ENCODE measurements around the gene YTHDC1. TPM values are rescaled to one million over a fixed set of nuclear protein-coding genes. Genes with fewer than 3 reads are reported as not detected.
A peak's percentile ranks its signal among the peaks of the same experiment; 100 is the strongest.
"Not testable (repeated sequence)": the region's sequence is repeated elsewhere in the genome, so short reads cannot be mapped to it uniquely, and the experiment has no call there.

YTHDC1 gene
- total RNA-seq (100 to 1,000 TPM; 231 to 258 TPM), total RNA-seq (243 reads per million in 2 donors)

DNA sequence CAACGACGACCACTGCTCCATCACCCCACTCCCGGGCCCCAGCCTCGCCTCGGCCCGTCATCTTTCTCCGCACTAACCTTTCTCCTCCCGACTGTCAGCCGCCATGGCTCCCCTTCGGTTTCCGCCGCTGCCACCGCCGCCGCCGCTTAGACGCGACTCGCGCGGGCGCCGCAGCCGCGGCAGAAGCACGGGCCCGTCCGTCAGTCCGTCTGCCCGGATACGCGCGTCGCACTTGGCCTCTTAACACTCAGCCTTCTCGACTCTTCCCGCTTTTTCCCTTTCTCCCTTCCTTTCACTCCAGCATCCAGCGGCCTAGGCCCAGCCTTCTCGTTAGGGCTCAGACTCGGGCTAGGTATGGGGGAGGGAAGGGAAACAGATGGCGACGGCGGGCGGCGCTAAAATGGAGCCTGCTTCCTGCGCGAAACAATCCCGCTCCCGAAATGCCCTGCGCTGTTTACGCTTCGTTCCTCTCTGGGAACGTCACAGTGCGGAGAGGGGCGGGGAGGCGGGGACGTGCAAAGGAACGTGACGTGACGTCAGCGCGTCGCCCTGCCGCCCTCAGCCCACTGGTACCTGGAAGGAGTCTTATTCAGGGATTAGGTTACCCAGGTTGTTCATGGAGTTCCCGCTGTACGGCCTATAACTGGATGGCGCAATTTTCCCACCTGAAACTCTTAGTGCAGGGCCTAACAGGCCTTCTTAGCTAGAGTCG is at the start of gene YTHDC1:
Gene YTHDC1 (minus strand): TSS at position 442 of the 712 bp plus-strand sequence. CDS start 337 bp downstream, at position 105.
- peak; percentile 87 to 90 (median 90) for DNase-seq
- Mint-ChIP-seq H3K27me3 (peaks cover 7% of the 10 kb centered on the region), H3K4me3 (peak within 1 kb of the TSS; percentile 99), H3K36me3 (ENCODE audit: low read depth) (peaks cover 8% of the 10 kb centered on the region), H3K27ac (peak within 1 kb of the TSS; percentile 99), H3K4me1 (peaks cover 31% of the 10 kb centered on the region)
- ATAC-seq: peak; percentile 96
- no peaks in the 10 kb centered on the region for H3K9me3 ChIP-seq (ENCODE audit: control insufficient read depth, low read length, poor library complexity, severe bottlenecking)

DNA sequence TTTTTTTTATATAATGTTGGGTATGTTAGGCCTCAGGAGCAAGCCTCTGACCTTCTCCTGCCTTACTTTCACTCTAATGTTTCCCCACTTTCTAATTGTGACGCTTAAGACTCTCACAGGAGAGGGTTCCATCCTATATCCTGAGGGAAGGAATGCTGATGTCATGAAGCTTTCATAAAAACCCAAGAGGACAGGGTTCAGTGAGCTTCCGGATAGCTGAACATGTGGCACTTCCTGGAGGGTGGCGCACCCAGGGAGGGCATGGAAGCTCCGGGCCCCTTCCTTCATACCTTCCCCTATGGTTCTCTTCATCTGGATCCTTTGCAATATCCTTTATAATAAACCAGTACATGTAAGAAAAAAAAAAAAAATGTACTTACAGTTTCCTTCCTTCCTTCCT is 49.4 kb upstream of the YTHDC1 start:
- Mint-ChIP-seq H3K4me1 (peaks cover 2% of the 10 kb centered on the region), H3K36me3 (ENCODE audit: low read depth) (no peaks in the 10 kb centered on the region), H3K27me3 (no peaks in the 10 kb centered on the region)

DNA sequence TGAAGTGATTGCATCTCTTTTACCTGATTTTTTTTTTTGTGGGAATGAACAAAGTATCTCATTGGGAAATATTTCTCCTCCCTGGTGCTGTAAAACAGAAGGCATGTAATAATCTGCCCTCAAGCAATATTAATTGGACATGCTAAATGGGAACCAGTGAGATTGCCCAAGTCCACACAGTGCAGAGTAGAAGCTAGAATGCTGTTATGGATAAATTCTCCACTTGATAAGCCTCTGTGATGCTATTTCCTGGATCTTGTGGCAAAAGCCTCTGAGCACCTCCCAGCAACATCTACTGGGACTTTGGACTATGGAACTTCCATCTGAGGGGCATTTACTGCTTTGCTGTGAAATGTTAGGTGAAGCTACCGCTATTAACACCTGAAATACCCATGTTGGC is 46.9 kb upstream of the YTHDC1 start:
- H3K9me3 ChIP-seq (ENCODE audit: control insufficient read depth, low read length, poor library complexity, severe bottlenecking): no peaks in the 10 kb centered on the region
- no peak for DNase-seq
- Mint-ChIP-seq H3K4me1 (peaks cover 2% of the 10 kb centered on the region), H3K36me3 (ENCODE audit: low read depth) (no peaks in the 10 kb centered on the region), H3K27ac (no peak overlapping the region), H3K27me3 (no peaks in the 10 kb centered on the region), H3K4me3 (no peak overlapping the region)
- ATAC-seq: no peak

More for the DNA sequence above, 49.4 kb upstream of the YTHDC1 start:
- Mint-ChIP-seq H3K27ac (no peak overlapping the region), H3K4me3 (no peak overlapping the region)
- ATAC-seq: no peak
- no peaks in the 10 kb centered on the region for H3K9me3 ChIP-seq (ENCODE audit: control insufficient read depth, low read length, poor library complexity, severe bottlenecking)
- no peak for DNase-seq

DNA sequence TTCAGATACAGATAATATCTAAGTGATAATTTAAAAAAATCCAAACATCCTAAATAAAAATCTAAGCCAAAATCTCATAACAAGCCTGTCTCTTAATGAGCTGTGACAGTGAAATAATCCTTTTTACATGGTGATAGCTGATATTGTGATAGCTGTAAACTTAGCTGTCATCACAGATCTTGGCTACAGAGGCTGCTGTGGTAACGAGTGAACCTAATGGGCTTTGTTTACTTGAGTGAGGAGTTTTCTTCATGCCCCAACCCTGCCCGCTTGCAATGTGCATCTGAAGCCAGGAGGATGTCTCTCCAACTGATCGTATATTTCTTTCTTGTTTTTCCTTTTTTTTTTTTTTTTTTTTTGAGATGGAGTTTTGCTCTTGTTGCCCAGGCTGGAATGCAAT is 41.5 kb upstream of the YTHDC1 start:
- ATAC-seq: no peak
- Mint-ChIP-seq H3K27ac (no peak overlapping the region), H3K27me3 (peaks cover 8% of the 10 kb centered on the region), H3K4me3 (no peak overlapping the region), H3K36me3 (ENCODE audit: low read depth) (no peaks in the 10 kb centered on the region), H3K4me1 (no peaks in the 10 kb centered on the region)
- H3K9me3 ChIP-seq (ENCODE audit: control insufficient read depth, low read length, poor library complexity, severe bottlenecking): no peaks in the 10 kb centered on the region
- DNase-seq: no peak

DNA sequence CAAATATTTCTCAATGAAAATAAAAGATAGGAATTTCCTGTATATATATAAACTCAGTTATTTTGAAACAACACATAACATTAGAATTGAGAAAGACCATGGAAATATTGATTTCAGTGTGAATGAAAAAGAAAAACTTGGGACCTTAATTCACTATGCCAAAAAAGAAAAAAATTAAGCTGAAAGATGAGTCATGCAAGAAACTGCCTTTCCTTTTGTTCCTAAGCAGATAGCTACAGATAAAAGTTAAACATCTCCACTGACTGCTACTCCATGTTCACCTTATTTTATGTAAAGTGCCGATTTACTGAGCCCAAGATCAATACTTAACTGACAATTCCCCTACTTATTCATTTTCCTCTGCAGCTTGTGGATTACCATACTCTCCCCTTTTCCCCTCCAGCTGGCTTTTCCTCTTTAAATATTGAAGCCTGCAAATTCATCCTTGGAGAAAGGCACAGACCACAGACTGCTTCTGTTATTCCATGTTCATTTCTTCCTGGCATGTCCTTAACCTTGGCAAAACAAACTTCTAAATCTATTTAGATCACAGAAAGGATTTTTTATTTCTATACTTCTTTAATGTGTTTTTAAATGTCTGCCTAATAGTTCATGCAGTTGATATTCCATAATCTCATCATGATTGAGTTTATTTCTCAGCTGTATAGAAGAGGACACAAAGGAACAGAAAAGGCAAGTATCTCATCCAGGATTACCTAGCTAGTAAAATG is 40.5 kb upstream of the YTHDC1 start:
- ATAC-seq (no peak), DNase-seq (no peak)
- H3K27ac Mint-ChIP-seq: no peak overlapping the region
- peaks cover 16% of the 10 kb centered on the region for H3K27me3 Mint-ChIP-seq
- H3K9me3 ChIP-seq (ENCODE audit: control insufficient read depth, low read length, poor library complexity, severe bottlenecking): no peaks in the 10 kb centered on the region
- peaks cover 2% of the 10 kb centered on the region for H3K36me3 Mint-ChIP-seq (ENCODE audit: low read depth)
- peaks cover 4% of the 10 kb centered on the region for H3K4me1 Mint-ChIP-seq
- no peak overlapping the region for H3K4me3 Mint-ChIP-seq

DNA sequence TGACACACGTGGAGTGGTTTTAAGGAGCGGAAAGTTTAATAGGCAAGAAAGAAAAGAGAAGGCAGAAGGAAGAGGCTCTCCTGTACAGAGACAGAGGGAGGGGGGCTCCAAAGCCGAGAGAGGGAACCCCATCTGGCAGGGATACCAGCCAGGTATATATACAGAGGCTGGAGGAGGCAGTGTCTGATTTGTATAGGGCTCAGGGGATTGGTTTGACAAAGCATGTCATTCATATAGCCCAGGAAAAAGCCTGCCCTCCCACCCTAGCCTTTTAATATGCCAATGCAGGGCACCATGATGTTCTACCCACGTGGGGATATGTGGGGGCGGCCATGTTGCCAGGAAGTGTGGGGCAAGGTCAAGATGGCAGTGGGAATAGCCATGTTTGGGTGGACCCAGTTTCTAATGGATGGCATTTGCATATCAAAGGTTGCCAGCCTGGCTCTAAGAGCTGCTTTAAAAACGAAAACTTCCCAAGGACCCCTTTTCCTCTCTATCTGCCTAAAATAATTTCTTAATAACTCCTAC is 39.6 kb upstream of the YTHDC1 start:
- not testable (repeated sequence) for ATAC-seq; DNase-seq; H3K4me3 Mint-ChIP-seq; H3K27ac Mint-ChIP-seq; H3K4me1 Mint-ChIP-seq; H3K9me3 ChIP-seq (ENCODE audit: control insufficient read depth, low read length, poor library complexity, severe bottlenecking); H3K36me3 Mint-ChIP-seq (ENCODE audit: low read depth)
- peaks cover 25% of the 10 kb centered on the region for H3K27me3 Mint-ChIP-seq

DNA sequence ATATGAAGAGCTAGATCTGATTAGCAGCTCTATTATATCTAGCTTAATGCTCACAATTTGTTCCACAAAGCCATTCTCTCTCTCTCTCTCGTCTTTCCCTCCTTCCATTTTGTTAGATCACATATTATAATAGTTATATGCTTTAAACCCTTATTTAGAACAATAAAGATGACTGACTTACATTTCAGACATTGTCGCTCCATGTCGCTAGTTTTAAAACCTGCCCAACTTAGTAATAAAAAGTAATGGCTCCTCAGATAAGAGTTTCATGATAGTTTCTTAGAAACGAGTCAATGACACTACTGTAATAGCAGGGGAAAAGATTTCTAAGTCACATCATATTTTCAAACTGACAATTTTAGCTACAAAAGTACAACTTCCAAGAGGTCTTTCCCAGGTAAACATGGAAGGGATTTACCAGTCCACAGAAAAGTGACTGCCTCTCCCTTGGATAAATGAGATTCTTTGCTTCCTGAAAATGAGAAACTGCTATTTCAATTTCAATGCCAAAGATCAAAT is 38.5 kb upstream of the YTHDC1 start:
- H3K27me3 Mint-ChIP-seq: peaks cover 34% of the 10 kb centered on the region
- no peak overlapping the region for H3K27ac Mint-ChIP-seq
- DNase-seq (no peak), ATAC-seq (no peak)
- H3K9me3 ChIP-seq (ENCODE audit: control insufficient read depth, low read length, poor library complexity, severe bottlenecking): no peaks in the 10 kb centered on the region
- no peak overlapping the region for H3K4me3 Mint-ChIP-seq
- H3K36me3 Mint-ChIP-seq (ENCODE audit: low read depth): peaks cover 6% of the 10 kb centered on the region
- H3K4me1 Mint-ChIP-seq: peaks cover 4% of the 10 kb centered on the region

DNA sequence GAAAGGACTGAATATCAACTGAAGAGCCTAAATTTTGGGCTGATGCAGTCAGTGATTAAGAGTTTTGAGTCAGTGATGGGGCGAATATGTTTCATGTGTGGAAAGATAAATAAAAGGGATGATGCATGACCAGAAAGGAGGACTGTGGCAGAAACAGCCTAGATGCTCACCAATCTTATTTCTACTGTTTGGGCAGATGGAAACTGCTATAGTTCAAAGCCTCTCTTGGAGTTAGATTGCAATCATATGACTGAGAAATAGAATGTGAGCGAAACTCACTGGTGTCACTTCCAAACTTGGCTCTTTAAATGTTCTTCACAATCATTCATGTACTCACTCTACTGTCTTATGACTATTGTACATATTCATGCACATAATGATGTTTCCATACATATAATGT is 35.4 kb upstream of the YTHDC1 start:
- Mint-ChIP-seq H3K27me3 (peaks cover 34% of the 10 kb centered on the region), H3K27ac (no peak overlapping the region), H3K4me1 (peaks cover 4% of the 10 kb centered on the region), H3K4me3 (no peak overlapping the region), H3K36me3 (ENCODE audit: low read depth) (peaks cover 6% of the 10 kb centered on the region)
- ATAC-seq (no peak), DNase-seq (no peak)
- H3K9me3 ChIP-seq (ENCODE audit: control insufficient read depth, low read length, poor library complexity, severe bottlenecking): no peaks in the 10 kb centered on the region

DNA sequence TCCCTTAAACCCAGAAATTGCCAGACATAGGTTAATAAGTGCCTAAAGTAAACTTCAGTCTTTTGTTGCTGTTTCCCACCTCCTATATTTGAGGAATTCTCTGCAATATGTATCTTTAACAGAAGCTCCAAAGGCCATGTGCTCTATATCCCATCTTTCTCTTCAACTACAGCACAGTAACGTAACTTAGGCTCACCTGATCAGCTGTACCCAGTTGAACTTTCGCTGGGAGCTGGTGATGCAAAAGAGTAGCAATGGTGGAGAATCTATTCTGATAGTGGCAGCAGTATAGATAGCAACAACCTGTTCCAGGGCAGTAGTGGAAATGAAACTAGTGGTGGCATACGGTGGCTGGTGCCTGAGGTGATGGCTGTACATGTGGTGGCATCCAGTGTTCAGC is 33.2 kb upstream of the YTHDC1 start:
- H3K9me3 ChIP-seq (ENCODE audit: control insufficient read depth, low read length, poor library complexity, severe bottlenecking): no peaks in the 10 kb centered on the region
- no peak overlapping the region for H3K27ac Mint-ChIP-seq
- ATAC-seq (no peak), DNase-seq (no peak)
- H3K4me3 Mint-ChIP-seq: no peak overlapping the region
- H3K27me3 Mint-ChIP-seq: peaks cover 28% of the 10 kb centered on the region
- H3K4me1 Mint-ChIP-seq: peaks cover 4% of the 10 kb centered on the region
- H3K36me3 Mint-ChIP-seq (ENCODE audit: low read depth): peaks cover 6% of the 10 kb centered on the region

DNA sequence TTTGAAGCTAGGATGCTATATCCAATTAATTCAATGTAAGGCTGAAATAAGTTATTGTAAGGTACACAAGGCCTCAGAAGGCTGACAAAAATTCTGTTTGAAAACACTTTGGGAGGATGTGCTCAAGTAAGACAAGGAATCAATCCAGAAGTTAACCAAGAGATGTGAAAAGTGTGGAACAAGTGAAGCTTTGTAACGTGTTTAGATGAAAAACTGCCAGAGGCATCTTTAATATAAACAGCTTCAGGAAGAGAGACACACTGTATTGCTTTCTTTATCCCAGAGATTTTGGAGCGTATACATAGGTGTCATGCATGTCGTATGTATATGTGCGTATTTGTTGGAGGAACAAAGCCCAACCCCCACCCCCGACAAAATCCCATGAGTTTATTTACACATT is 28.3 kb upstream of the YTHDC1 start:
- peaks cover 6% of the 10 kb centered on the region for H3K27me3 Mint-ChIP-seq
- DNase-seq: no peak
- no peaks in the 10 kb centered on the region for H3K9me3 ChIP-seq (ENCODE audit: control insufficient read depth, low read length, poor library complexity, severe bottlenecking)
- H3K4me1 Mint-ChIP-seq: peaks cover 8% of the 10 kb centered on the region
- no peak for ATAC-seq
- H3K4me3 Mint-ChIP-seq: no peak overlapping the region
- H3K27ac Mint-ChIP-seq: no peak overlapping the region
- H3K36me3 Mint-ChIP-seq (ENCODE audit: low read depth): no peaks in the 10 kb centered on the region

DNA sequence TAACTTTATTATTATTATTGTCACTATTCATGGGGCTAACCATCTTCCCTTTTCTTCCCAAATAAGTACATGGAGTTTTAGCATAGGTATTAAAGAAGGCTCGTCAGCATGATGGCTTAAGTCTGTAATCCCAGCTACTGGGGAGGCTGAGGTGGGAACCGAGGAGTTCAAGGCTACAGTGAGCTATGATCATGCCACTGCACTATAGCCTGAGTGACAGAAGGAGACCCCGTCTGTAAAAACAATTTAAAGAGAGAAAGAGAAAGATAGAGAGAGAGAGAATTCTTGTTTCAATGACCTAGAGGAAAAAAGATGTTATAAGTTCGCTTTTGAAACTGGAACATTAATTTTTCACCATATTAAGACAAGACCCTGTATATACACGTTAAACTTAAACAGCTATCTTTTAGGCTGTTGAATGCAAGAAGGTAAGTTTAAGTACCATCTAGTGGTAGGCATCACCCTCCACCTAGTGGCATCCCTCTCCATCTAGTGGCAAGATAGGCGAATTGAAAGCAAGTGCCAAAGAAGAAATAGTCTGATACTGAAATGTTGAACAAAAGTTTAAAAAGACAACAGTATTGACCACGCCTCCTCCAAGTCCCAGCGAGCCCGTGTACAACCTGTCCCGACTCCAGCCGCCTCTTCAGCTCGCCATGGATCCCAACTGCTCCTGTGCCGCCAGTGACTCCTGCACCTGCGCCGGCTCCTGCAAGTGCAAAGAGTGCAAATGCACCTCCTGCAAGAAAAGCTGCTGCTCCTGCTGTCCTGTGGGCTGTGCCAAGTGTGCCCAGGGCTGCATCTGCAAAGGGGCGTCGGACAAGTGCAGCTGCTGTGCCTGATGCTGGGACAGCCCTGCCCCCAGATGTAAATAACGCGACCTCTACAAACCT is 26.0 kb upstream of the YTHDC1 start:
- Mint-ChIP-seq H3K4me1 (peaks cover 8% of the 10 kb centered on the region), H3K27me3 (peaks cover 6% of the 10 kb centered on the region), H3K4me3 (peak overlapping the region; percentile 76), H3K27ac (no peak overlapping the region), H3K36me3 (ENCODE audit: low read depth) (no peaks in the 10 kb centered on the region)
- ATAC-seq (peak; percentile 85), DNase-seq (peak in 2 of 3 donors; percentile 10 to 22)
- H3K9me3 ChIP-seq (ENCODE audit: control insufficient read depth, low read length, poor library complexity, severe bottlenecking): no peaks in the 10 kb centered on the region

DNA sequence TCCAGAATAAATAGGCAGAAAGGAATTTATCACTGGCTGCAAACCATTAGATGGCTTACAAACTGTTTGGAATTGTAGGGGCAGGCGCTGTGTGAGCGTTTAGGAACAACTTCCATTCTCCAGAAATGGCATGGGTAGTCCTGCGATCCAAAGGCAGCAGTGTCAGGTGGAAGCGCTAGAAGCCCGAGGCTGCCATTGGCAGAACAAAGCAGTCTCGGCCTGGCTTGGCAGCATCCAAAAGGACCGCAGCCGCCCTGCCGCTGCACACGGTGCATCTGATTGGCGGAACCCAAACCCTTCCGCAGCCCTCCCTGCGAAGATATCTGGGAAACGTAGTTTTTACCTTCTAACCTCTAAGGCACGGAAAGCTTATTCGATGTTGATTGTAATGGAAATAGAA is 23.6 kb upstream of the YTHDC1 start:
- DNase-seq: peak; percentile 25 to 34 (median 29)
- peak overlapping the region; percentile 37 for H3K27ac Mint-ChIP-seq

More for the DNA sequence above, 23.6 kb upstream of the YTHDC1 start:
- H3K4me3 Mint-ChIP-seq: peak overlapping the region; percentile 67
- peaks cover 8% of the 10 kb centered on the region for H3K4me1 Mint-ChIP-seq
- H3K36me3 Mint-ChIP-seq (ENCODE audit: low read depth): no peaks in the 10 kb centered on the region
- H3K27me3 Mint-ChIP-seq: peaks cover 6% of the 10 kb centered on the region
- H3K9me3 ChIP-seq (ENCODE audit: control insufficient read depth, low read length, poor library complexity, severe bottlenecking): no peaks in the 10 kb centered on the region
- peak; percentile 90 for ATAC-seq
